Measurements from ENCODE around the gene RHBDL1.

Gene RHBDL1

GRCh38 chr16:658679-659571, 16.5 kb upstream of the RHBDL1 start:
- no peak for DNase-seq

GRCh38 chr16:659618-660017, 15.9 kb upstream of the RHBDL1 start:
- DNase-seq = no peak

GRCh38 chr16:660132-660458, 15.4 kb upstream of the RHBDL1 start:
- DNase-seq = no peak

GRCh38 chr16:660459-661183, 14.8 kb upstream of the RHBDL1 start:
- peak; percentile 10 for DNase-seq

GRCh38 chr16:661184-661821, 14.2 kb upstream of the RHBDL1 start:
- no peak for DNase-seq

GRCh38 chr16:662095-662494, 13.4 kb upstream of the RHBDL1 start:
- DNase-seq = no peak

GRCh38 chr16:662597-662996, 12.9 kb upstream of the RHBDL1 start:
- no peak for DNase-seq

- no peak for DNase-seq
These were observed 8.9 kb upstream of the RHBDL1 start for GRCh38 chr16:666572-666971.

GRCh38 chr16:667113-667779, 8.2 kb upstream of the RHBDL1 start:
- DNase-seq = no peak

- peak; percentile 67 for DNase-seq
These were observed 7.5 kb upstream of the RHBDL1 start, which contains the start of gene RHOT2 for GRCh38 chr16:667780-668518. RHOT2 (plus strand) TSS chr16:668132; CDS start chr16:668200, 68 bp downstream.

- DNase-seq = no peak
These were observed 6.8 kb upstream of the RHBDL1 start for GRCh38 chr16:668519-669171.

- no peak for DNase-seq
These were observed 5.8 kb upstream of the RHBDL1 start for GRCh38 chr16:669666-670065.

- DNase-seq = no peak
These were observed 4.8 kb upstream of the RHBDL1 start for GRCh38 chr16:670485-671352.

GRCh38 chr16:671353-672131, 3.9 kb upstream of the RHBDL1 start:
- no peak for DNase-seq

GRCh38 chr16:672371-672770, 3.1 kb upstream of the RHBDL1 start:
- DNase-seq = no peak

- DNase-seq = no peak
These were observed 2.6 kb upstream of the RHBDL1 start for GRCh38 chr16:672851-673250.

GRCh38 chr16:673399-673991, 2.0 kb upstream of the RHBDL1 start:
- DNase-seq = no peak

GRCh38 chr16:674214-674881, 1.1 kb upstream of the RHBDL1 start:
- no peak for DNase-seq

Measured in NCI-H1417 treated with DMSO at 0.1 percent for 48 hours (cell line).